Endothelial cell of umbilical vein (primary cell): Measurements from ENCODE around the gene GAL3ST3. TPM values are rescaled to one million over a fixed set of nuclear protein-coding genes. Genes with fewer than 3 reads are reported as not detected.

Experiments used
- BruUV-seq: library from RNA; stranded (reverse); fragments of 400-500 nt; replicated peaks from 2 replicates; lab custom pipeline; 2021; lab: Mats Ljungman, UMichigan
- CTCF ChIA-PET: fragments of 300-600, 350-600 bp; sonication (Branson Sonifier 250); formaldehyde crosslinking; loops from one replicate; lab custom pipeline; 2021; ENCODE audit warnings: antibody characterized with exemption, inconsistent platforms; lab: Charles Lee
- POLR2A ChIA-PET: fragments of 300-600, 350-600 bp; sonication (Branson Sonifier 250); formaldehyde crosslinking; loops from one replicate; lab custom pipeline; 2021; ENCODE audit warnings: antibody characterized with exemption, inconsistent platforms; lab: Charles Lee
- DNase-seq: peaks from one replicate; pipeline ENCODE4 v3.0.0-alpha.2; 2011; ENCODE audit warnings: low read depth, low spot score
- FAIRE-seq: peaks from 2 replicates; lab custom pipeline; 2011; peaks lifted over from hg19 to GRCh38; lab: Jason Lieb, UNC
- H2AFZ ChIP-seq: 2 replicates; pipeline ENCODE4 v1.6.0; 2012; ENCODE audit warnings: low read depth, low read length, control low read depth, inconsistent platforms
- H3K27ac ChIP-seq: 2 replicates; pipeline ENCODE4 v1.5.1; 2011; ENCODE audit warnings: low read depth, mild to moderate bottlenecking, control low read depth, low read length, moderate library complexity; ENCODE audit not compliant: insufficient read depth
- H3K27me3 ChIP-seq, 2 experiments: 2 replicates each; pipeline versions ENCODE4 v1.6.0 to v1.6.1; 2011; ENCODE audit warnings: low read length in 2 of 2, mixed read lengths in 1 of 2; ENCODE audit not compliant: control insufficient read depth in 2 of 2, insufficient read depth in 2 of 2
- H3K36me3 ChIP-seq, 2 experiments: 2 replicates in 1 of 2; 3 replicates in 1 of 2; pipeline ENCODE4 v1.5.1; 2011; ENCODE audit warnings: low read length in 2 of 2, mild to moderate bottlenecking in 1 of 2, moderate library complexity in 1 of 2; ENCODE audit not compliant: control insufficient read depth in 2 of 2, insufficient read depth in 2 of 2; ENCODE audit errors: extremely low read depth in 1 of 2
- H3K4me1 ChIP-seq: 3 replicates; pipeline ENCODE4 v1.5.1; 2011; ENCODE audit warnings: mild to moderate bottlenecking, low read length; ENCODE audit not compliant: control insufficient read depth, insufficient read depth; ENCODE audit errors: extremely low read depth
- H3K4me2 ChIP-seq: 2 replicates; pipeline ENCODE4 v1.6.1; 2011; ENCODE audit warnings: low read length, control low read depth, mixed read lengths; ENCODE audit not compliant: insufficient read depth
- H3K4me3 ChIP-seq, 3 experiments: fragments of 200-600 bp in 1 of 3; sonication (generic), shearing (Covaris generic) in 1 of 3; replicated peaks in 1 of 3; 2 replicates each; pipeline ENCODE4 v1.5.1; 2011 to 2016; ENCODE audit warnings: control low read depth in 3 of 3, low read length in 3 of 3, mild to moderate bottlenecking in 2 of 3, inconsistent platforms in 1 of 3, low read depth in 1 of 3, moderate library complexity in 1 of 3; ENCODE audit not compliant: insufficient read depth in 1 of 3
- H3K79me2 ChIP-seq: 2 replicates; pipeline ENCODE4 v1.6.0; 2012; ENCODE audit warnings: low read length, inconsistent platforms; ENCODE audit not compliant: control insufficient read depth, insufficient read depth
- H3K9ac ChIP-seq: replicated peaks from 2 replicates; pipeline ENCODE3; 2011; ENCODE audit warnings: low read length, control low read depth; ENCODE audit not compliant: insufficient read depth; ENCODE audit errors: extremely low read depth
- H3K9me1 ChIP-seq: replicated peaks from 3 replicates; pipeline ENCODE4 v1.6.0; 2011; ENCODE audit warnings: mild to moderate bottlenecking, low read length; ENCODE audit not compliant: control insufficient read depth, insufficient read depth; ENCODE audit errors: extremely low read depth
- H3K9me3 ChIP-seq: replicated peaks from 2 replicates; pipeline ENCODE4 v1.5.1; 2012; ENCODE audit warnings: low read length, inconsistent platforms; ENCODE audit not compliant: control insufficient read depth, insufficient read depth
- H4K20me1 ChIP-seq: replicated peaks from 2 replicates; pipeline ENCODE3; 2011; ENCODE audit warnings: mild to moderate bottlenecking, low read length; ENCODE audit not compliant: control insufficient read depth, insufficient read depth; ENCODE audit errors: extremely low read depth
- CTCF ChIP-seq, 2 donors: IDR thresholded peaks; 1 replicate in 1 of 2; 2 replicates in 1 of 2; pipeline ENCODE4 v1.5.1; 2011; ENCODE audit warnings: low read length in 2 of 2, mild to moderate bottlenecking in 2 of 2, moderate library complexity in 2 of 2, control low read depth in 1 of 2, inconsistent platforms in 1 of 2, low read depth in 1 of 2; ENCODE audit not compliant: insufficient read depth in 1 of 2; ENCODE audit errors: extremely low read depth in 1 of 2
- EZH2 ChIP-seq: IDR thresholded peaks from 2 replicates; pipeline ENCODE4 v1.6.1; 2012; ENCODE audit warnings: borderline replicate concordance, low read depth, mild to moderate bottlenecking, moderate library complexity, low read length, inconsistent platforms; ENCODE audit not compliant: severe bottlenecking
- FOS ChIP-seq: IDR thresholded peaks from 2 replicates; pipeline ENCODE4 v1.6.1; 2011; ENCODE audit warnings: mild to moderate bottlenecking, low read length, moderate library complexity, borderline replicate concordance; ENCODE audit not compliant: insufficient read depth
- GATA2 ChIP-seq: IDR thresholded peaks from 2 replicates; pipeline ENCODE4 v1.7.0; 2011; ENCODE audit warnings: low read depth, mild to moderate bottlenecking, moderate library complexity, mixed read lengths, low read length; ENCODE audit not compliant: insufficient read length, insufficient read depth
- JUN ChIP-seq: IDR thresholded peaks from 2 replicates; pipeline ENCODE4 v1.6.1; 2011; ENCODE audit warnings: borderline replicate concordance, low read depth; ENCODE audit not compliant: insufficient read length, insufficient read depth
- MAX ChIP-seq: IDR thresholded peaks from 2 replicates; pipeline ENCODE4 v1.6.1; 2011; ENCODE audit not compliant: insufficient read depth, insufficient read length
- MYC ChIP-seq: IDR thresholded peaks from one replicate; pipeline ENCODE4 v1.6.1; 2011; ENCODE audit warnings: mild to moderate bottlenecking, low read depth, low read length
- POLR2A ChIP-seq: IDR thresholded peaks from 2 replicates; pipeline ENCODE4 v1.6.1; 2012; ENCODE audit warnings: low read depth, mild to moderate bottlenecking, control low read depth, low read length
- POLR2AphosphoS5 ChIP-seq: IDR thresholded peaks from 2 replicates; pipeline ENCODE4 v1.6.1; 2012; ENCODE audit warnings: low read depth, mild to moderate bottlenecking, control low read depth, low read length, moderate library complexity; ENCODE audit not compliant: insufficient read depth
- dilution Hi-C: fragments of 300-500 bp; cut with MboI; formaldehyde crosslinking; loops from one replicate; pipeline ENCODE4 v1.15.0; 2019; ENCODE audit warnings: low sequenced_read_pairs; ENCODE audit not compliant: extremely low pct_ligation_motif_present
- intact Hi-C: fragments of 100-400 bp; cut with micrococcal nuclease; formaldehyde crosslinking; loops from one replicate; pipeline ENCODE4 v1.10.0; 2022
- polyA plus RNA-seq, 4 experiments: library from polyadenylated mRNA; depleted of rRNA in 3 of 4; stranded (reverse) in 3 of 4; unstranded in 1 of 4; fragments of >200 nt; gene quantifications; 2 replicates each; pipeline versions ENCODE4 v1.2.1 to v1.2.3, GENCODE V29; 2011 to 2012; ENCODE audit warnings: missing spikeins in 1 of 4
- total RNA-seq: library from RNA; stranded (reverse); gene quantifications from 2 replicates; pipeline ENCODE4 v1.2.3, GENCODE V29; 2021

The GAL3ST3 gene
- total and polyA plus RNA-seq, 2 donors (not counting 3 experiments of a cell fraction or from before 2014, with no cell fraction given) = 0.15 TPM; not detected in 1

GRCh38 chr11:66044757-66045156, 4.2 kb downstream of the GAL3ST3 start:
- Histone ChIP-seq H3K9me3 (no peaks in the 10 kb centered on the region), H3K4me3 (no peak overlapping the region), H3K4me2 (no peak overlapping the region), H2AFZ (no peak overlapping the region), H4K20me1 (no peaks in the 10 kb centered on the region), H3K27ac (no peak overlapping the region), H3K79me2 (no peaks in the 10 kb centered on the region), H3K36me3 (no peaks in the 10 kb centered on the region), H3K27me3 (peaks cover 2 to 3% of the 10 kb centered on the region in 2 experiments), H3K9ac (no peak overlapping the region), H3K4me1 (no peaks in the 10 kb centered on the region), H3K9me1 (no peaks in the 10 kb centered on the region)
- ChIA-PET CTCF (interaction anchor here (0.6 to 2.9 kb wide), 36 partner anchors 9 to 339 kb away, joined by 3 to 31 read pairs (median 5); partner anchors contain the start of genes BANF1, CATSPER1, CST6 and FIBP), POLR2A (no interaction called here)
- no peak for DNase-seq
- no peak for FAIRE-seq
- intact Hi-C loops (loop anchor here (1.0 to 2.0 kb wide), 3 partner anchors 22 to 55 kb away; partner anchors contain the start of genes BANF1 and EIF1AD), dilution Hi-C loops (no loop called here)
- no TSS peak for BruUV-seq
- no peak for TF ChIP-seq GATA2
- no peak for TF ChIP-seq MAX

GRCh38 chr11:66042996-66043906, 5.7 kb downstream of the GAL3ST3 start:
- no peak for FAIRE-seq
- intact Hi-C loops = no loop called here
- dilution Hi-C loops = no loop called here
- POLR2A ChIA-PET = no interaction called here
- no peak overlapping the region for H3K4me3 ChIP-seq
- no TSS peak for BruUV-seq
- no peaks in the 10 kb centered on the region for H4K20me1 ChIP-seq
- DNase-seq = no peak
- no peaks in the 10 kb centered on the region for H3K36me3 ChIP-seq
- no peak overlapping the region for H3K4me2 ChIP-seq
- H3K9me1 ChIP-seq = no peaks in the 10 kb centered on the region
- TF ChIP-seq POLR2A (no peak), CTCF (IDR thresholded peaks at IDR 0.05; ENCODE audit: extremely low read depth in 1 of 2, insufficient read depth in 1 of 2, low read depth in 1 of 2, low read length in 2 of 2) (no peak), FOS (no peak), JUN (no peak), EZH2 (no peak), MYC (no peak), GATA2 (no peak), POLR2AphosphoS5 (no peak), MAX (no peak)
- CTCF ChIA-PET = interaction anchor here (1.0 to 2.9 kb wide), 4 partner anchors 13 to 31 kb away, joined by 4 to 31 read pairs (median 13); partner anchors contain the start of gene CST6
- no peak overlapping the region for H3K27ac ChIP-seq
- no peaks in the 10 kb centered on the region for H3K4me1 ChIP-seq
- H3K9me3 ChIP-seq = no peaks in the 10 kb centered on the region
- no peak overlapping the region for H3K9ac ChIP-seq
- H3K79me2 ChIP-seq = no peaks in the 10 kb centered on the region
- peaks cover 2 to 3% of the 10 kb centered on the region in 2 experiments for H3K27me3 ChIP-seq
- no peak overlapping the region for H2AFZ ChIP-seq
